OCI-LY7 (cell line): ENCODE results near the gene FBF1. TPM values are rescaled to one million over a fixed set of nuclear protein-coding genes. Genes with fewer than 3 reads are reported as not detected.

Experiments used
- BruUV-seq: library from RNA; stranded (reverse); fragments of 400-500 nt; replicated peaks from 2 replicates; lab custom pipeline; 2021; lab: Mats Ljungman, UMichigan
- CTCF ChIA-PET: fragments of 300-600 bp; sonication (Branson Sonifier 250); formaldehyde crosslinking; loops from one replicate; lab custom pipeline; 2022; ENCODE audit warnings: antibody characterized with exemption; ENCODE audit not compliant: unreplicated experiment; lab: Charles Lee
- POLR2A ChIA-PET: fragments of 300-600 bp; sonication (Branson Sonifier 250); formaldehyde crosslinking; loops from one replicate; lab custom pipeline; 2022; ENCODE audit warnings: antibody characterized with exemption; lab: Charles Lee
- DNase-seq: peaks from one replicate; pipeline ENCODE4 v3.0.0-alpha.2; 2015; ENCODE audit warnings: low spot score
- H2AFZ ChIP-seq: fragments of 200-600 bp; sonication (generic), shearing (Covaris generic); 2 replicates; pipeline ENCODE4 v1.6.1; 2014; ENCODE audit warnings: mild to moderate bottlenecking, antibody characterized with exemption, low read length, moderate library complexity
- H3K27ac ChIP-seq: fragments of 200-600 bp; sonication (generic); 2 replicates; pipeline ENCODE4 v1.5.1; 2014; ENCODE audit warnings: mixed run types, low read depth, mild to moderate bottlenecking, moderate library complexity, low read length, inconsistent platforms; ENCODE audit not compliant: poor library complexity, severe bottlenecking
- H3K36me3 ChIP-seq: fragments of 200-600 bp; sonication (generic); 2 replicates; pipeline ENCODE4 v1.6.1; 2014; ENCODE audit warnings: mild to moderate bottlenecking, antibody characterized with exemption, low read length, moderate library complexity, mixed read lengths; ENCODE audit not compliant: insufficient read depth
- H3K4me1 ChIP-seq: fragments of 200-600 bp; sonication (generic); 2 replicates; pipeline ENCODE4 v1.5.1; 2014; ENCODE audit warnings: mild to moderate bottlenecking, low read length; ENCODE audit not compliant: insufficient read depth, poor library complexity, severe bottlenecking
- H3K4me2 ChIP-seq: fragments of 200-600 bp; sonication (generic); 2 replicates; pipeline ENCODE4 v1.6.1; 2014; ENCODE audit warnings: mild to moderate bottlenecking, low read length
- H3K4me3 ChIP-seq: fragments of 200-600 bp; sonication (generic); 2 replicates; pipeline ENCODE4 v1.5.1; 2014; ENCODE audit warnings: mild to moderate bottlenecking, low read depth, low read length; ENCODE audit not compliant: poor library complexity, severe bottlenecking
- H3K79me2 ChIP-seq: fragments of 200-600 bp; sonication (generic); 2 replicates; pipeline ENCODE4 v1.6.1; 2016; ENCODE audit warnings: low read depth, mild to moderate bottlenecking, low read length, moderate library complexity, mixed read lengths; ENCODE audit not compliant: insufficient read depth
- H3K9me2 ChIP-seq: fragments of 200-600 bp; sonication (generic); 2 replicates; pipeline ENCODE4 v1.6.1; 2016; ENCODE audit warnings: mild to moderate bottlenecking, low read length, mixed read lengths; ENCODE audit not compliant: insufficient read depth
- H3K9me3 ChIP-seq: fragments of 200-600 bp; sonication (generic); 2 replicates; pipeline ENCODE4 v1.6.1; 2014; ENCODE audit warnings: mild to moderate bottlenecking, mixed run types, low read length, mixed read lengths
- H4K20me1 ChIP-seq: fragments of 200-600 bp; sonication (generic); 2 replicates; pipeline ENCODE4 v1.6.1; 2014; ENCODE audit warnings: mild to moderate bottlenecking, antibody characterized with exemption, low read length, moderate library complexity, mixed read lengths; ENCODE audit not compliant: insufficient read depth
- CTCF ChIP-seq: fragments of 200-600 bp; sonication (generic); conservative IDR thresholded peaks from 2 replicates; pipeline ENCODE4 v1.5.1; 2014; ENCODE audit warnings: mild to moderate bottlenecking, antibody characterized with exemption, low read length, moderate library complexity, mixed read lengths
- EZH2phosphoT487 ChIP-seq: fragments of 200-600 bp; sonication (generic); IDR thresholded peaks from 2 replicates; pipeline ENCODE4 v1.6.1; 2018; ENCODE audit warnings: low read depth, borderline replicate concordance, mild to moderate bottlenecking, mixed run types, antibody characterized with exemption, low read length, moderate library complexity, mixed read lengths
- intact Hi-C: fragments of 100-400 bp; cut with micrococcal nuclease; formaldehyde crosslinking; loops from one replicate; pipeline ENCODE4 v1.10.0; 2022; ENCODE audit not compliant: unreplicated experiment
- total RNA-seq, 2 experiments: library from RNA; depleted of rRNA in 1 of 2; stranded (reverse); fragments of >200 nt in 1 of 2; shearing (Covaris generic) in 1 of 2; gene quantifications; 2 replicates each; pipeline ENCODE4 v1.2.3, GENCODE V29; 2014 to 2022

FBF1 gene
- total RNA-seq, 2 experiments from 2014 or later: 34.6 to 47.9 TPM

- Histone ChIP-seq H4K20me1 (no peaks in the 10 kb centered on the region), H2AFZ (no peak overlapping the region), H3K79me2 (peaks cover 13% of the 10 kb centered on the region), H3K4me3 (no peak overlapping the region), H3K4me1 (peaks cover 55% of the 10 kb centered on the region), H3K9me2 (no peaks in the 10 kb centered on the region), H3K36me3 (peaks cover 2% of the 10 kb centered on the region; the same call in 1 of the 2 replicates), H3K9me3 (no peaks in the 10 kb centered on the region), H3K27ac (no peak overlapping the region), H3K4me2 (no peak overlapping the region)
- DNase-seq: no peak
- ChIA-PET POLR2A (interaction anchor here (0.9 to 1.2 kb wide), 3 partner anchors 10 to 592 kb away, joined by 3 read pairs; no protein-coding TSS in a partner anchor), CTCF (no interaction called here)
- BruUV-seq: no TSS peak
- intact Hi-C loops: loop anchor here (10.0 kb wide), 2 partner anchors 197 to 357 kb away; partner anchors contain the start of genes EXOC7 and UBALD2
- no peak for TF ChIP-seq EZH2phosphoT487
- TF ChIP-seq CTCF: no peak
These were observed 32.6 kb downstream of the FBF1 start for GRCh38 chr17:75908201-75908600.

GRCh38 chr17:75906143-75906884 is 34.5 kb downstream of the FBF1 start:
- no peak overlapping the region for H2AFZ ChIP-seq
- H3K79me2 ChIP-seq: peaks cover 16% of the 10 kb centered on the region
- H4K20me1 ChIP-seq: no peaks in the 10 kb centered on the region
- H3K36me3 ChIP-seq: peaks cover 21% of the 10 kb centered on the region
- TF ChIP-seq CTCF (no peak), EZH2phosphoT487 (no peak)
- no peaks in the 10 kb centered on the region for H3K9me2 ChIP-seq
- no TSS peak for BruUV-seq
- peaks cover 50% of the 10 kb centered on the region for H3K4me1 ChIP-seq
- H3K9me3 ChIP-seq: no peaks in the 10 kb centered on the region
- intact Hi-C loops: loop anchor here (10.0 kb wide), 2 partner anchors 198 to 358 kb away; partner anchors contain the start of genes EXOC7 and UBALD2
- H3K27ac ChIP-seq: no peak overlapping the region
- peak overlapping the region; percentile 73; the same call in 1 of the 2 replicates for H3K4me2 ChIP-seq
- H3K4me3 ChIP-seq: no peak overlapping the region
- CTCF ChIA-PET: interaction anchor here (1.2 to 2.1 kb wide), 3 partner anchors 21 to 108 kb away, joined by 3 to 8 read pairs (median 7); no protein-coding TSS in a partner anchor
- POLR2A ChIA-PET: interaction anchor here (0.6 to 2.8 kb wide), 7 partner anchors 10 to 302 kb away, joined by 3 to 9 read pairs (median 4); partner anchors contain the start of gene WBP2
- peak; percentile 24 for DNase-seq
